HG02763 (cell line): Measurements from ENCODE around the gene ZNF771.
A peak's percentile ranks its signal among the peaks of the same experiment; 100 is the strongest.

Experiments
- ATAC-seq: cut with Tn5 transposase; IDR thresholded peaks from one replicate; pipeline ENCODE4 v1.9.1; 2021; ENCODE audit warnings: mild to moderate bottlenecking, moderate library complexity; ENCODE audit not compliant: unreplicated experiment

The ZNF771 gene

GRCh38 chr16:30397776-30398660 is 9.4 kb upstream of the ZNF771 start:
- ATAC-seq = no peak

DNA sequence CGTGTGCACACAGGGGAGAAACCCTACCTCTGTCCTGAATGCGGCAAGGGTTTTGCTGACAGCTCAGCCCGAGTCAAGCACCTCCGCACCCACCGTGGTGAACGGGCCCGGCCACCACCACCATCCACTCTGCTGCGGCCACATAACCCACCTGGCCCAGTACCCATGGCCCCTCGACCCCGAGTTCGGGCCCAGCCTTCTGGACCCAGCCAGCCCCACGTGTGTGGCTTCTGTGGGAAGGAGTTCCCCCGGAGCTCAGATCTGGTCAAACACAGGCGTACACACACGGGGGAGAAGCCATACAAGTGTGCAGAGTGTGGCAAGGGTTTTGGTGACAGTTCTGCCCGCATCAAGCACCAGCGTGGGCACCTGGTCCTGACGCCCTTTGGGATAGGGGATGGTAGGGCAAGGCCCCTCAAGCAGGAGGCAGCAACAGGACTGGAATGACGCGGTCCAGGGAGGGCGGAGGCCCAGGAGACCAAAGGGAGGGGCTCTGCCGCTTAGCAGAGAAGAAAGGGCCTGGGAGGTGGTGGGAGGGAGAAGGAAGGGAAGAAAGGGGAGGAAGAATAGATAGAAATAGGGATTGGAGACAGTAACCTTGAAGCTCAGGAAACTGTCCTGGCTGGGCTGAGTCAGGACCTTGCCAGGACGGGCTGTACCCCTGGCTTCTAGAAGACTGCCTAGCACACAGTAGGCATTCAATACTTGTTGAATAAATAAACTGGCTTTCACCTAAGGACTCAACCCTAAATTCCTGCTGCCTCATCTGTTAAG is 8.6 kb upstream of the ZNF771 start:
- no peak for ATAC-seq

DNA sequence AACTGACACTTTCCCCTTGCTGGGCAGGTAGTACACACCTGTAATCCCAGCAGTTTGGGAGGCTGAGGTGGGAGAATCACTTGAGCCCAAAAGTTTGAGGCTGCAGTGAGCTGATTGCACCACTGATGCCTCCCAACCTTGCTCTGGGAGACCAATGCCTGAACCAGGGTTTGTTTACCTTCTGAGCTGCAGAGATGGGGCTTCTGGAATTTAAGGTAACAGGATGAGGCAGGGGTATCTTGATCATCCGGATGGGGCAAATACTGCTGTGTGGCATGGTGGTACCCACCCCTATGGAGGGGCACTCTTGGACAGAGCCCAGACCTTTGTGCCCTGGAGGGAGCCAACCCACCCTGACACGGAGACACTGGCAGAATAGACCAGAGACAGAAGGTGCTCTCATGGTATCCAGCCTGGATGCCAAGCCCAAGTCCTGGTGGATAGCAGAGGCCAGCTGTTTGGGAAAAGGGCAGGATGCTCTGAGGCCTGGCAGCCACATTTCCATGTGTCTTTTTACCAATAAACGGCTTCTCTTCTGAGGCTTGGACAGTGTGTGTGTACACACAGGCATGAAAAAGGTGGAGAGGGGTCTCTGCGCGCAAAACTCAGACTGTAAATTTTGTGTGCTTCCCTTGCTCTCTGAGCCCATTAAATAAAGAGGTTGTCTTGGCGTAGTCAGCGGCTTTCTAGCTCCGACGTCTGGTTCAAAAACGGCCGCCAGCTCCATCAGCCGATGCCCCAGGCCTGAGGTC is 7.8 kb upstream of the ZNF771 start:
- no peak for ATAC-seq

- no peak for ATAC-seq
Measured at GRCh38 chr16:30401768-30402425, 5.5 kb upstream of the ZNF771 start.

- no peak for ATAC-seq
Measured at GRCh38 chr16:30406795-30407101, 658 bp upstream of the ZNF771 start.

- ATAC-seq = no peak
Measured at GRCh38 chr16:30407804-30408534, 563 bp downstream of the ZNF771 start.

GRCh38 chr16:30409125-30410060 is 2.0 kb downstream of the ZNF771 start:
- ATAC-seq = peak; percentile 34

- no peak for ATAC-seq
Measured at GRCh38 chr16:30413112-30413806, 5.9 kb downstream of the ZNF771 start.

DNA sequence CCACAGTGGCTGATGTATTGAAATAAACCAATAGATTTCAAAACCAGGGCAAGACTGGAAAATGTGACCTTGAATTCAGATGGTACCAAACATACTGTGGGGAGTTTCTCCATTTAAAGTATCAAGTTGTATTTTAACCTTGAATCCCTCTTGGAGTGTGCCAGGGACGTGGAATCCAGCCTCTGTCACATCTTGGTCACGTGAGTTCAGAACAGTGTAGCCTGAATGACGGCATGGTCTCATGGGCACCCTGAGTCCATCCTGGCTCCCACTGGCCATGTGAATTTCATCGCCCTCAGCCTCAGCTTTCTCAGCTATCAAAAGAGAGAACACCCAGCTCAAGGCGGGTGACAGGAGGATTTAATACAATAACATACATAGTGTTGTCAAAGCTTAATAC is 6.8 kb downstream of the ZNF771 start:
- ATAC-seq = no peak

GRCh38 chr16:30416047-30416603 is 8.7 kb downstream of the ZNF771 start:
- no peak for ATAC-seq

GRCh38 chr16:30416624-30417528 is 9.5 kb downstream of the ZNF771 start:
- no peak for ATAC-seq

DNA sequence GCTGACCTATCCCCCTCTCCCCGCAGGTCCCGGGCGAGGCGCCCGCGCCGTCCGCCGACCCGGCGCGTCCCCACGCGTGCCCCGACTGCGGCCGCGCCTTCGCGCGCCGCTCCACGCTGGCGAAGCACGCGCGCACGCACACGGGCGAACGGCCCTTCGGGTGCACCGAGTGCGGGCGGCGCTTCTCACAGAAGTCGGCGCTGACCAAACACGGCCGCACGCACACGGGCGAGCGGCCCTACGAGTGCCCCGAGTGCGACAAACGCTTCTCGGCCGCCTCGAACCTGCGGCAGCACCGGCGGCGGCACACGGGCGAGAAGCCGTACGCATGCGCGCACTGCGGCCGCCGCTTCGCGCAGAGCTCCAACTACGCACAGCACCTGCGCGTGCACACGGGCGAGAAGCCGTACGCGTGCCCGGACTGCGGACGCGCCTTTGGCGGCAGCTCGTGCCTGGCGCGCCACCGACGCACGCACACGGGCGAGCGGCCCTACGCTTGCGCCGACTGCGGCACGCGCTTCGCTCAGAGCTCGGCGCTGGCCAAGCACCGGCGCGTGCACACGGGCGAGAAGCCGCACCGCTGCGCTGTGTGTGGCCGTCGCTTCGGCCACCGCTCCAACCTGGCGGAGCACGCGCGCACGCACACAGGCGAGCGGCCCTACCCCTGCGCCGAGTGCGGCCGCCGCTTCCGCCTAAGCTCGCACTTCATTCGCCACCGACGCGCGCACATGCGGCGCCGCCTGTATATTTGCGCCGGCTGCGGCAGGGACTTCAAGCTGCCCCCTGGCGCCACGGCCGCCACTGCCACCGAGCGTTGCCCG is 10.3 kb downstream of the ZNF771 start:
- peak; percentile 83 for ATAC-seq

DNA sequence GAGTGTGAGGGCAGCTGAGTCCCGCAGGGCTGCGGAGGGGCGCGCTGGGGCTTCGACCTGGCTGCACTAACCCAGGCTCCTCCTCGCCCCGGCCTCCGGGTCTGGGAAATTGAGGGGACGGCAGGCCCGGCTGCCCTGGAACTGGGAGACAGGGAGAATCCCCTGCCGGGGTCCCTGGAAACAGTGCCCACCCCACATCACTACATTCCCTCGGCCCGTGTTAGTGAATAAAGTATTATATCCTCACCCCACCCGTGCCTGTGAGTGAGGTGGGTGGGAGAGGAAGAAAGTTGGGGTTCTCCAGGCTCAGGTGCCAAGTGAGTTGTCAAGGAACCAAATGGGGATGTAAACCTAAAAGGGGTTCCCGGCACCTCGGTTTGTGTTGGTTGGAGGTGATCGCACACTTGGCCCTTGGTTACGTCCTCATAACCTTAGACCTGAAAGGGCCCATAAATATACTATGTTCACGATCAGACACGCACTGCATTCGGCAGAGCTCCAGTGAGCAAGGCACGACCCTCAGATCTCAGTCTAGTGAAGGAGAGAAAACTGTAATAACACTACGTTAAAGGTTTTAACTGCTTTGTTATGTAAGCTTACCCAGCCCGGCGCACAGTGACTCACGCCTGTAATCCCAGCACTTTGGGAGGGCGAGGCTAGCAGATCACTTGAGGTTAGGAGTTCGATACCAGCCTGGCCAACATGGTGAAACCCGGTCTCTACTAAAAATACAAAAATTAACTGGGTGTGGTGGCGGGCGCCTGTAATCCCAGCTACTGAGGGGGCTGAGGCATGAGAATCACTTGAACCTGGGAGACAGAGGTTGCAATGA is 11.2 kb downstream of the ZNF771 start:
- ATAC-seq = no peak

- no peak for ATAC-seq
Measured at GRCh38 chr16:30421010-30421409, 13.6 kb downstream of the ZNF771 start.

- ATAC-seq = no peak
Measured at GRCh38 chr16:30428055-30428454, 20.6 kb downstream of the ZNF771 start.

DNA sequence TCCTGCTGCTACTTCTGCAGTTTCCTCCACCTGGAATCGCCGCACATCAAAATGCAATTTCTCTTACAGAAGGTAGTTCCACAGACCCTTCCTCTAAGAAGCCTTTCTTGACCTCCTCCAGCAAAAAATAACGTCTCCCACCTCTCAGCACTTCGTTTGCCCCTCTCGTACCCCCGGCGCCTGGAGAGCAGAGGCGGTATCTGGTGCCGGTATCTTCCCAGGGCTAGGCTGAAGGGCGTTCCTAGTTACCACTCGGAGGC is 21.9 kb downstream of the ZNF771 start:
- no peak for ATAC-seq
